Amniotic stem cell (primary cell): ENCODE results near the gene OTUD6A.
"Not testable (repeated sequence)": the region's sequence is repeated elsewhere in the genome, so short reads cannot be mapped to it uniquely, and the experiment has no call there.

Experiments
- DNase-seq: peaks from one replicate; lab custom pipeline; 2025; lab: John Stamatoyannopoulos, UW

Gene OTUD6A

DNA sequence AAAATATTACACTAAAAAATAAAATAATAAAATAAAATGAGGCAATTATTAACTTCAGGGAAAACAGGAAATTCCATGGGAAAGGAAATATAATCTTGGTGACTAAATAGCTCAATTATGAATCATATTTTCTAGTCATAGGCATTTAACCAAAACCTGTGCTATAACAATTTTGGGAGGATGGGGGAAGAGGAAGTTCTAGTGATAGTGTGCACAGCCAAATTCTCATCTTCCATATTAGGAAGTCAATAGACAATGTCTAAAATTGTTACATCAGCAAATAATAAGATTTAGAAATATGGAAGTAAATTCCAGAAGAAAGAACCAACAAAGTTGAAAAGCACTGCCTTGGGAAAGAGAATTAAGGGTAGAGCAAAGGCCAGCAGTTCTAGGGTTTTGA, 15.3 kb upstream of the OTUD6A start:
- DNase-seq = no peak

DNA sequence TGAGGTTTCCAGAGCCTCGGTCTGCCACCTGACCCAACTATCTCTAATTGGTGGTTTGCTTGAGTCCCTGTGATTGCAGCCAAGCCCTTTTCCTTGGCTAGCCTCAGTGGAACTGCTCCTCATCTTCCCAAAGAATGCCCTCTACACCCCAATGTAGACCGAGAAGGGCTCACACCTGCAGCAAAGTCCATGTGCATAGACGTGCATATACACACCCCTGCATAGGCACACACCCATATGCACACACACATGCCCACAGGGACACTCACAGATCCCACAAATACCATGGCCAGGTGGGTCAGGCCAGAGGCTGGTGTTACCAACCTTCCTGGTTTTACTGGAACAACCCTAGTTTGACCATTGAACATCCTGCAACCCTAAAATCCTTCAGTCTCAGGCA, 12.9 kb upstream of the OTUD6A start:
- no peak for DNase-seq

DNA sequence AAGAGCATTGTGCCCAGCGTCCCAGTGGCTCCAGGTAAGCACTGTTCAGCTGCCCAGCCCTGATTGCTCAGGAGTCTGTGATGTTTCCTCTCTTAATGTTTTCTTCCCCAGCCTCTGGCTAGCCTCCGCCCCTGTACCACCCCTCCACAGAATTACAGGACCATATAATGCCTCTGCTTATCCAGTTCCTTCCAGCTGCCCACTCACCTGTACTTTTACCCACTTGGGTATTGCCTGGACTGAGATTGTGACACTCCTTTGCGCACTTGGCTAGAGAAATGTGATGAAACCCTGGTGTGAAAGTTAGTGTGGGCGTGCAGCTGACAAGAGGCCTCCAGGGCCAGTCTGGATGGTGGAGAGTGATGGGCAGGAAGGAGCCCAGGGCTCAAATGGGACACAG, 12.3 kb upstream of the OTUD6A start, which contains the start of gene AWAT2:
AWAT2 (minus strand) TSS at position 14 of the 400 bp plus-strand sequence; CDS start at position 8, 6 bp downstream.
- DNase-seq = no peak

DNA sequence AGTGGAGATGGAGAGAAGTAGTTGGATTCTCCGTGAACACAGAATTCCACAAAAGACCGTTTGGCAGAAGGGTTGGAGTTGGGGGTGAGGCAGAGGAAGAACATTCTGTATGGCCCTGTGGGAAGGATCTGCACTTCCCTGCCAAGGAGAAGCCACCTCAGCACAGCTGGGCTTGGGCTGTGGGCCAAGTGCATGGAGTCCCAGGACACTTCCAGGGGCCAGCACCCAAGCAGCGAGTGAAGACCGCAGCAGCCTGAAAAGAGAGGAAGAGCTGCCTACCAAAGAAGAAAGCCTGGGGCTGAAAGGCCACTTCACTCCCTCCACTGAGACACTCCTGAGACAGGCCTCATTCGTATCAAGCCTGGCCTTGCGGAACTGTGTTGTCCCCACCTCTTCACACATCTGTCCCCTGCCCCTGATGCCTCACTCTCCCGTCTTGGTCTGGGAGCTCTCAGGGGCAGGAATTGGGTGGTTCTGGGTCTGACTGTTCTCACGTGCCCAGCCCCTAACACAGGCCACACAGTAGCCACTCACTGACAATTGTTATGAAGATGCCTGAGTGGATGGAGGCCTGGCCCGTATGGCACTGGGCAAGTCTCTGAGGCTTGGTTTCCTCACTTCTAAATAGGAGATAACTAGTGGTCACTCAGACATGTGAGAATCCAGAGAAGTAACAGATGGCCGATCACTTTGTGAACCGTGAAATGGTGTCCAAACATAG, 9.2 kb upstream of the OTUD6A start:
- no peak for DNase-seq

DNA sequence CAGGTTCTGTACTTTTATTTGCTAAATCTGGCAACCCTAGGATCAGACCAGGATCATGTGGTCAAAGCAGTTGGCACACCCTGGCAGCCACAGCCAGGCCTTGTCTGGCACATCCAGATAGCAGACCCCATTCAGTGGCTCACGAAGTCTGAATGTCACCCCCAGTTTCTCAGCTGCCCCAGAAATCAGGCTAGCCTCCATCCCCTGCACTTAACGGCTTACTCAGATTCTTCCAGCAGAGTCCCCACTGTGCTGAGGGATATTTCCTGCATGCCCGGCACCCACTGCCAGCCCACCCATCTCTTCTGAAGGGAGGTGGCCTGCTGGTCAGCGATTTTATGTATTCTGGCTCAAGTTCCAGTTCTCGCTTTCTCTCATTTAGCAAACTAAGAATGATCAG, 7.9 kb upstream of the OTUD6A start:
- DNase-seq = no peak

DNA sequence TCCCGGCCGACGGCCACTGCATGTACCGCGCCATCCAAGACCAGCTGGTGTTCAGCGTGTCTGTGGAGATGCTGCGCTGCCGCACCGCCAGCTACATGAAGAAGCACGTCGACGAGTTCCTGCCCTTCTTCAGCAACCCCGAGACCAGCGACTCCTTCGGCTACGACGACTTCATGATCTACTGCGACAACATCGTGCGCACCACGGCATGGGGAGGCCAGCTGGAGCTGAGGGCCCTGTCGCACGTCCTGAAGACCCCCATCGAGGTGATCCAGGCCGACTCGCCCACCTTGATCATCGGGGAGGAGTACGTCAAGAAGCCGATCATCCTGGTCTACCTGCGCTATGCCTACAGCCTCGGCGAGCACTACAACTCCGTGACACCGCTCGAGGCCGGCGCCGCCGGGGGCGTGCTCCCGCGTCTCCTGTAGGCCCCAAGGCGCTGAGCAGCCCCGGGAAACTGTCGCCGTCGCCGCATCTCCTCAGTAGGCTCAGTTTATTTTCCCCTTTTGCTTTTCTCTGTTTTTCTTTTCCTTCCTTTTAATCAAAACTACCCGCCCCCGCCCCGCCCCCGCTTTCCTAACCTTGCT, 799 bp downstream of the OTUD6A start:
- no peak for DNase-seq

DNA sequence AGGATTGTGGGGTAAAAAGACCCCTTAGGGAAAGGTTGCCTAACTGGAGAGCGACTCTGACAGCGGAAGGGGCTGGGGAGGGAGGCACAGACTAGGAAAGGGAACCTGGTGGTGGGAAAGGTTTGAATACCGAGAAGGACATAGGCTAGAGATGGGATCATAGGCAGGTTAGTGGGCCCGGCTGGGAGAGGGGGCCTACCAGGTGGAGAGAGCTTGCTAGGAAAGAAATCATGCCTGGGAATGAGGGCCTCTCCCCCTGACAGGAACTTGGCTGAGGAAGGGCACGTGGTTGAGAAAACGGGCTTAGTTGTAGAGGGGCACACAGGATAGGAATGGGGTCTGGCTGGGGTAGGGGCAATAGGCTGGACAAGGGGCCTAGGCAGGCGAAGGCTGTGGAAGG, 4.4 kb downstream of the OTUD6A start:
- DNase-seq = no peak

DNA sequence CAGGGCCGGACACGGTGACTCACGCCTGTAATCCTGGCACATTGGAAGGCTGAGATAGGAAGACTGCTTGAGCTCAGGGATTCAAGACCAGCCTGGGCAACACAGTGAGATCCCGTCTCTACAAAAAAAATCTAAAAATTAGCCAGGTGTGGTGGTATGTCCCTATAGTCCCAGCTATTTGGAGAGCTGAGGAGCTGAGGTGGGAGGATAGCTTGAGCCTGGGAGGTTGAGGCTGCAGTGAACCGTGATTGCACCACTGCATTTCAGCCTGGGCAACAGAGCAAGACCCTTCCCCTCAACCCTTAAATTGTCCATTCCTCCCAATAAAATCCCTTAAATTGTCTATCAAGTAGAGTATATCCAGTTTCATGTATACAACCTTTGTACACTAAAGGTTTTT, 17.0 kb downstream of the OTUD6A start:
- DNase-seq = no peak

DNA sequence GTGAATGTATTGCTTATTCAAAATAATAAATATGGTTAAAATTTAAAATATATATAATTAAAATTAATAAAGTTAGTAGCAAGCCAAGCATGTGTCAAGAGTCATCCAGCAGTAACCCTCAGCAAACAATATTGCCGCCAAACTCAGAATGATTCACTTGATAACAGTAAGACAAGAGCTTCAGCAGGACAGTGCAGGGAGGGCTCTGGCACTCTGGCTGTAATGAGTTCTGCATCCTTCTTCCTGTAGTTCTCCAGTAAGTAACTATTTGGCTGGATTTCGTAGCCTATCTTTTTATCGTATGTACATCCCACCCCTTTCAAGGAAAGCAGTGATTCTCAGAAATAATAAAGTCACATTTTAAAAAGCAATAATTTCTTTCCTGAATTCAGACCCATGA, 17.6 kb downstream of the OTUD6A start:
- no peak for DNase-seq

DNA sequence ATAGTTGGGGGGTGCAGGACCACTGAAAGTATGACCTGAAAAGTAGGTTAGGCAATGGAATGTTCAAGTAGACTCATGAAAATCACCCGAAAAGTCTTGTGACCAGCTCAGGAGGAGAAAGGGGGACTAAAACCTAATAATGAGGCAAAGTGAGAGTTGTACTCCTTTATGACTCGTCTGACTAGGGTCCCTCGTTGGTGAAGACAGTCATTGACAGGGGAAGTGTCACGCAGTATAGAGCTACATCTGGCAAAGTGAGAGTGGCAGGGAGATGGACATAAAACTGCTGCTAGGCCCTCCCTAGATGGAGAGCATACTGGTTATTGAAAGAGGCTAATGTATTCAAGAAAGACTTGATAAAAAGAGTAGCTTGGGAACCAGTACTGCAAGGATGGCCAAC, 20.5 kb downstream of the OTUD6A start:
- no peak for DNase-seq

DNA sequence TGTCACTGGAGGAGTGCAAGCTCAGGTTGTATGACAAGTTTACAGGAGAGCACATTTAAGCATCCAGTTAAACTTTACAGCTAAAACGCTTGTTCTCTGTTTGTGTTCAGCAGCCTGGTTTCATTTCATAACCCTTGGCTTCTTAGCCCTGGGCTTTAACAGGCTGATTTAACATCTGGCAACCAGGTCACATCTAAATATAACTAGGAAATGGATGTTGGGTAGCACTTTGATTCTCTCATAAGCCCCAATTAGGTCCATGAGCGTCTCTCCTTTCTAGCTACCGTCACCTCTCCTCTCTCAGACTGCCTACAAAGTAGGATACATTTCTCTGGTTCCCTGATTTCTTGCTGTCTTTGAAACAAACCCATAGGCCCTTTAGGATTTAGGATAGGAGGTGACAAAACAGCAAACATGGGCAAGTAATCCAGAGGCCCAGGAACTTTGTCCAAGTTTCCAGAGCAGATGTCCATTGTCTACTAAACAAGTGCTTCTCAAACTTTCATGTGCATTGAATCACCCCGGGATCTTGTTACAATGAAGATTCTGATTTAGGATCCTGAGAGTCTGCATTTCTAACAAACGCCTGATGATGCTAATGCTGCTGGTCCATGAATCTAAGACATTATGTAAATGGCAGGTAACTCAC, 22.5 kb downstream of the OTUD6A start:
- no peak for DNase-seq

DNA sequence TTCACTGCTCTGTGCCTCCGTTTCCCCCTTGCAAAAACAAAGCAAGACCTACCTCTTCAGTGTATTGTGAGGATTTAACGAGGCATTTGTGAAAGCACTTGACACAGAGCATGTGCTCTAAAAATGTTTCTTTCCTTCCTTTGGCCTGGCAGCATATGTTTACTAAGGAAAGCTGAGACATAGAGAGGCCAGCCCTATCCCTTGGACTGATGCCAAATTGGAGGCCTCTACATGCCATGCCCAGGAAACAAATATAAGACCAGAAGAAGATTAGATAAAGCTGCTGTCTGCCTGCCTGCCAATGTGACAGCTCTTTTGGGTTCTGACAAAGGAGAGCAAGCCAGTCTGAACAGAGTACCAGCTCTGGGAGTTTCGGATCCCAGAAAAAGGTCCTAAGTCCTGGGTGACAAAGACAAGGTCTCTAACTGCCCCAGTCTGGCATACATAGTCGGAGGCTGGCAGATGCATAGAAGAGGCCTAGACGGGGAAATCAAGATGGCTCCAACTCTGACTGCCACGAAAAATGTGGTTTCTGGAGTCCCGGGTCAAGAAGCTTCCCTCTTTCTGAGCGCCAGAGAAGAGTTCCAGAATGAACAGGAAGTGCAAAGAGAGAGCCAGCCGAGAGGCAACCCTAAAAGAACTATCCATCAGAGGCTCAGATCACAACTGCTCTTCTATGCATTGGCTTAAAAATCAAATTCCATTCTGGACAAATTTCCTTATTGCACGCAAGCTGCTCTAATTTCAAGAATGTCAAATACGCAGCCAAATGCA, 25.8 kb downstream of the OTUD6A start:
- DNase-seq = no peak

DNA sequence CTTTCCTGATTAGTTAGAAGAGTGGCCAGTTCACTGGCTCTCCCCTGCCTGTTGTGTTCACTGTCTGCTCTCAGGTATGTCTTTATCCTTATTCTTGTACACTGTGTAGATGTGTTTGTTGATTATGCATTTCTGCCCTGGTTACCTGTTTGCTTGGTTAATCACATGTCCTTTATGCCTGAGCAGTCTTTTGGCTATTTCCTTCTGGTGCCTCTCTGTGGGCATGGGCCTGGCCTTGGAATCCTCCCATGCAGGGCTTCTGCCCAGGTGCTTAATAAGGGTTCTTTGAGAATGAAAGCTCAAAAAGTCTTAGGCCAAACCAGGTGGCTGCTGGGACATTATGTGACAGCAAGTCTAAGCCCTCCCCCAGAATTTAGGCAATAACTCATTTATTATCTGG, 26.5 kb downstream of the OTUD6A start:
- DNase-seq = no peak

DNA sequence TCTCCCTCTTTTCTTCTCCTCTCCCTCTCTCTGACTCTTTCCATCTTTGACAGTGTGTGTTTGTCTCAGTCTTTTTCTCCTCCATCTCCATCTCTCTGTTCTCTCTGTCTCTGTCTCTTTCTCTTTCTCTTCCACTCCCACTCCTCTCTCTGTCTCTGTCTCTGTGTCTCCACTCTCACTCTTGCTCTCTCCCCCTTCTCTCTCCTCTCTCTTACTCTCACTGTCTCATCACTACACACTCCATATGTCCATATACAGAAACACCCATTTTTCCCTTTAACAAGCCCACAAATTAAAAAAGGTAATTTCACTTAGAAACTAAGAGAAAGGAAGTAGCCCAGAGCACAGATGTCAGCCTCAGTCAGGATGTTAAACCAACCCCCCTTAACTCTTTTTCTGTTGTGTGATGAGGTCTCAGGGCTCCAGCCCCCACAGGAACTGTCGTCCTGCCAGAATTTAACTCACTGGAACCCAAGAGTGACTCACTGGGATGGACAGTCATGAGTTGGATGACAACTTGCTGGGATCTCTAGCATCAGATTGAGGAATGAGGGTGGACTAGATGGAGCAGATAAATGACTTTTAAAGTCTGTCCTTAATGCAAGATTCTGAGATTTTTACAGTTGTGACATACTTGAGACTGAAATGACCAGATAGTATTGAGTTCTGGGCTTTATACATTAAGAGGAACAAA, 27.5 kb downstream of the OTUD6A start:
- DNase-seq = no peak

DNA sequence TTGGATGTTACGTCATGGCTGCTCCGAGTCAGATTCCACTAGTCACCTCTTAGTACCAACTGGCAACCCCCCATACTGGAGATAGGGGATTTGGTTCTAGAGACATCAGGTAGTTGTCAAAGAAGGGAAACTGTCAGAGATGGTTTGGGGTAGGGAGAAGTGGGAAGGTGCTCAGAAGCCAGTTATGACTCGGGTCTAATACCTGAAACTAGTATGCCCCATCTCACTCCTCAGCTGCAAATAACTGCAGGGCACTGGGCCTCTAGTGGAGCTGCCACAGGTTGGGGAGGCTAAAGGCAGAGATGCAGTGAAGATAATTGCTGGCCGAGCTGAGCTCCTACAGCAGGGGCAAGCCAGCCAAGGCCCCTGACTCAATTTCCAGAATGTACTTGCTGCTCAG, 30.0 kb downstream of the OTUD6A start:
- no peak for DNase-seq

DNA sequence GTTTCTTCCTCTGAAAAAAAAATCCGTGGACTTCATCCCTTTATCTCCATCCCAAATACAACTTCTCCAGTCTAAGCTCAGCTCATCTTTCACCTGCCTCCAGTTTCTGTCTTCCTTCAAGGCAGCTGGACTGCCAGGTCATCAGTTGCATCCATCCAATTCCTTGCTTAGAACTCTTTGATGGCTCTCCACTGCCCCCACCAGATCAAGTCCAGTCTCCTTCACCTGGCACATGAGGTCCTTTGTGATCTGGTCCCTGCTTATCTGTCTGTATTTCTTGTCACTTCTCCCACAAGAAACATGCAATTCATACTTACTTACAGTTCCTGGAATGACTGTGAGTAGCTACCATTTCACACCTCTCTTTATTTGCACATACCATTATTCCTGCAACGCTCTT, 33.8 kb downstream of the OTUD6A start:
- DNase-seq = no peak

DNA sequence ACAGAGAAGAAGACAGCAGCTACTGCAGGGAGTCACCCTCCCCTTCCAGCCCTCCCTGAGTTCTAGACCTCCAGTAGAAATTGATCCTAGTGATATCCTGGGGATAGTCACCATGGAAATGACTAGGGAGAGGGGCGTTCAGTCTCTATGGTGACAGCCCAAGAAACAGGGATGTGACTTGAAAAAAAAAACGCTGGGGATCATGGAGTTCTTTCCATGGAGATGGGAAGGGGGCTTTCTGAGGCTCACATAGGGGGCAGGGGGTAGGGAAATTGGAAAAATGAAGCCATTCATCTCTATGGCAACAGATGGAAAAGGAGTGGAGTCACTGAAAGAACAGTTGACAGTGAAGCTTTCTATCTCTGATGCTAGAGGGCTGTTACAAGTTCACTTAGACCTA, 43.0 kb downstream of the OTUD6A start:
- DNase-seq = no peak

DNA sequence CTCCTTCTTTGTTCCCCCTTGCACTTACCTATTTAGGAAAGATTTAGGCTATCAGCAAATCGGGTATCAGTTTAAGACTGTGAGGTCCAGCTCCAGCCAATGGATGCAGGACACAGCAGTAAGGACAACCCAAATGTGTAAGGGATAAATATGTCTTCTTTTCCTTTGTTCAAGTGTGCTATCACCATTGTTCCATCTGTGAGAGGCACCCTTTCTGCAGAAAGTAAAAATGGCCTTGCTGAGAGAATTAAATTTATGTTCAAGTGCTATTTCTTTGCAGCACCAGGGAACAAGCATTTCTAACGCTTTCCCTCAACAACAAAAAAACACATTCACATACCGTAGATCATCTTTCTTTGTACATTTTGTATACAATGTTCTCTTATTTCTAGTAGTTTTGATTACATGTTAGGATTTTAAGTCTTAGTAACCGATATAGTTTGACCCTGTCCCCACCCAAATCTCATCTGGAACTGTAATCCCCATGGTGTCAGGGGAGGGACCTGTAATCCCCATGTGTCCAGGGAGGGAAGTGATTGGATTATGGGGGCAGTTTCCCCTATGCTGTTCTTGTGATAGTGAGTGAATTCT, 49.3 kb downstream of the OTUD6A start:
- not testable (repeated sequence) for DNase-seq
